ENCODE results near the gene TLX2.
"Not testable (repeated sequence)": the region's sequence is repeated elsewhere in the genome, so short reads cannot be mapped to it uniquely, and the experiment has no call there.

TLX2 gene

GRCh38 chr2:74514368-74515270 is at the start of gene TLX2:
TLX2 (plus strand) TSS chr2:74514450; CDS start chr2:74514807, 357 bp downstream.
- DNase-seq (ENCODE audit: low read depth in 2 of 2): no peak

GRCh38 chr2:74470742-74471141 is 43.5 kb upstream of the TLX2 start:
- not testable (repeated sequence) for DNase-seq (ENCODE audit: low read depth in 2 of 2)

DNA sequence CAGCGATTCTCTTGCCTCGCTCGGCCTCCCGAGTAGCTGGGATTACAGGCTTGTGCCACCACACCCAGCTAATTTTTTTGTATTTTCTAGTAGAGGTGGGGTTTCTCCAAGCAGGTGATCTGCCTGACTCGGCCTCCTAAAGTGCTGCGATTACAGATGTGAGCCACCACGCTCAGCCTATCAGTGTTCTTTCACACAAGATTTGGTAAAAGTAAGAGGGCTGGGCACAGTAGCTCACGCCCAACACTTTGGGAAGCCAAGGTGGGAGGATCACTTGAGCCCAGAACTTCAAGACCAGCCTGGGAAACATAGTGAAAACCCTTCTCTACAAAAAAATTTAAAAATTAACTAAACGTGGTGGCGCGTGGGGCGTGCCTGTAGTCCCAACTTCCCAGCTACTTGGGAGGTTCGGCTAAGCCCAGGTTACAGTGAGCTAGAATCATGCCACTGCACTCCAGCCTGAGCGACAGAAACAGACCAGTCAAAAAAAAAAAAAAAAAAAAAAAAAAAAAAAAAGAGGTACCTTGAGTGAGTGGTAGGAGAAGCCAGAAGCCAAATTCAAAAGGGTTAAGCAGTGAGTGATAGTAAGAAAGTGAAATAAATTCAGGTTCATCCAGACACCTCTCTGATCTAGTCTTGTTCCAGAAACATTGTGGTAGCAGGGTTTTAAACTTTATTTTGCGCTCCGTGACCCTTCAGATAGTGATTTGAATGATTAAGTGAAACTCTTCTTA is 42.8 kb upstream of the TLX2 start:
- no peak for DNase-seq (ENCODE audit: low read depth in 2 of 2)

DNA sequence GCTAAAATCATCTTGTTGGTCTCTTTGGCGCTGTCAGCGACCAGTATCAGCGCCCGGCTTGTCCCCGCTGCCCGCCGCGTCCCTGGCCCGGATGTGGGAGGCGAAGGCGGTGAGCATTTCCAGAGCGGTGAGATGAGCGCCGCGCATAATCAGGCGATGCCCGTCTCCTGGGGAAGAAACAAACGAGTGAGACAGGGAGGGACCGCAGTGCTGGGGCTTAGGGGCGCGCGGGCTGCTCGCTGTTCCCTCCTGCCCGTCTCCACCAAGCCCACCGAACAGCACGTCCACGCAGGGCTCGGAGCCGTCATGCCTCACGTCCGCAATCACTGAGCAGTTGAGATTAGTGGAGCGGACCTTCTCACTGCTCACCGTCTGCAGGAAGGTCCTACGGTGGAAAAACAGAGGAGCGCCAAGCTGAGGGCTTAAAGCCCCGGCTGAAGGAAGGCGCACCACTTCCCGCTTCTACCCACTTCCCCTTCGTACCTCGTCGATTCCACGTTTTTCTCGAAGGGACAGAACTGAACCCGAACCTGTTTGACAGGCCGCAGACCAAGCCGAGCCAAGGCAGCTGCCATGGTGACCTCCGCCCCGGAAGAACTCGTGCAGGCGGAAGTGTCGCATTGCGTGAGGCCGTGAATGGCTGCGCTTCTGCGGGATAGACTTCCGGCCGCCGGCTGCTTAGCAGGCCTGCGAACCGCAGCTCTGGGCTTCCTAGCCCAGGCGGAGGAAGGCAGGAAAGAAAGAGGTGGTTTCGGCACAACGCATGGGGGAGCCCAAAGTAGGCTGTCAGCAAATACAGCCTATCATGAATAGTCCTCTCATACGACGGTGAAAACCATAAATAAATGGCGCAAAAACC is 41.9 kb upstream of the TLX2 start, which contains the start of gene MRPL53:
Gene MRPL53, minus strand, starts transcription at position 595 of the 859 bp plus-strand sequence. Its CDS starts 20 bp downstream, at position 575.
- peak; percentile 89 to 91 for DNase-seq (ENCODE audit: low read depth in 2 of 2)

- DNase-seq (ENCODE audit: low read depth in 2 of 2): no peak
These were observed 41.3 kb upstream of the TLX2 start for GRCh38 chr2:74472945-74473258.

DNA sequence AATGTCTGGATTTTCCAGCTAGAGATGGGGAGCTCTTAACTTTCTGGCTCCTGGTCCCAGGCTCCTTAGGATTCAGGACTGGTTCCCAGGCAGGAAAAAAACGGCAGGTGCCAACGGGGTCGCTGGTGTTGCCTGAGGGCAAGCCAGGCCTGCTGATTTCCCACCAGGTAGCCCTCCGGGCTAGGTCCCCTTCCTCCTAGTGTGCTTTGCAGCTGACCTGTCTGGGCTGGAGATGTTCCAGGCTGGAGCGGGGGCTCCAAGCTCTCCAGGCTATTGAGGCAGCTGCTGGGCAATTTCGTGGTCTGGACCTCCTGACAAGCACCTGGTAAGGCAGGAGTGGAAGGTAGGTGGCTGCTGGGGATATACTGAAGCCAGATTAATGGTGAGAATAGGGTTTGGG is 39.8 kb upstream of the TLX2 start:
- DNase-seq (ENCODE audit: low read depth in 2 of 2): no peak

GRCh38 chr2:74474899-74475298 is 39.4 kb upstream of the TLX2 start:
- no peak for DNase-seq (ENCODE audit: low read depth in 2 of 2)

- DNase-seq (ENCODE audit: low read depth in 2 of 2): no peak
These were observed 32.8 kb upstream of the TLX2 start for GRCh38 chr2:74481431-74481830.

DNA sequence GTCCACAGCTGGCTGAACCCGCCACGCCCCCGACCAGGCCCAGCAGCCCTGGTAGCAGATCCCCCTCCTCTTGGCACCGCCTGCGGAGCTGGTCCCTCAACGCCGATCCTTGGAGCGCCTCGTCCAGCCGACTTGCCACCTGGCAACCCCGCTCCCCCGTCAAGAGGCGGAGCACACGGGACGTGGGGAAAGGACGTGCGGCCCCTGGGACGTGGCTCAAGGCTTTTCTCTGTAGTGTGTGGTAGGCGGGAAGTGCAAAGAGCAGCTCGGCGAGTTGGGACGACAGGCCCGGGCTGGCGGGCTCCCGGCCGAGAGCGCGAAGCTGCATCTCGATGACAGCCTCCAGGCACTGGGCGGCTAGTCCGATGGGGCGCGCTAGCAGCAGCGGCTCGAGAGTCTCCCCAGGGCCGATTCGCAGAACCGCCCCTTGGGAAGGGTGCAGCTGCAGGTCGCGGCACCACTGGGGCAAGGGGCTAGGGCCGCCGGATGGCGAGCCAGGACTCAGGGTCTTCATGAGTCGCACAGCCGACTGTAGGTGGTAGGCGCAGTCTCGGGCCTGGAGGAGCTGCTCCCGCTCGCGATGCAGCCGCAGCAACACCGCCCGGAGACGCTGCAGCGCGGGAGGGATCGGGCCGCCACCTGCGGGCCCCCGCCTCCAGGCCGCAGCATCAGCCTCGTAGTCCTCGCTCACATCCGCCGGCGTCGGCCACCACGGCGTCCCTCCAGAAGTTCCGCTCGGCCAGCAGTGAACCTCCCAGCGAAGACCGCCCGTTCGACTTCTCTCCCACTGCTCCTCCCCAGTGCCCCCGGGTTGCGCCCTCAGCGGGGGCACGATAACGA is 32.1 kb upstream of the TLX2 start:
- DNase-seq (ENCODE audit: low read depth in 2 of 2): no peak

DNA sequence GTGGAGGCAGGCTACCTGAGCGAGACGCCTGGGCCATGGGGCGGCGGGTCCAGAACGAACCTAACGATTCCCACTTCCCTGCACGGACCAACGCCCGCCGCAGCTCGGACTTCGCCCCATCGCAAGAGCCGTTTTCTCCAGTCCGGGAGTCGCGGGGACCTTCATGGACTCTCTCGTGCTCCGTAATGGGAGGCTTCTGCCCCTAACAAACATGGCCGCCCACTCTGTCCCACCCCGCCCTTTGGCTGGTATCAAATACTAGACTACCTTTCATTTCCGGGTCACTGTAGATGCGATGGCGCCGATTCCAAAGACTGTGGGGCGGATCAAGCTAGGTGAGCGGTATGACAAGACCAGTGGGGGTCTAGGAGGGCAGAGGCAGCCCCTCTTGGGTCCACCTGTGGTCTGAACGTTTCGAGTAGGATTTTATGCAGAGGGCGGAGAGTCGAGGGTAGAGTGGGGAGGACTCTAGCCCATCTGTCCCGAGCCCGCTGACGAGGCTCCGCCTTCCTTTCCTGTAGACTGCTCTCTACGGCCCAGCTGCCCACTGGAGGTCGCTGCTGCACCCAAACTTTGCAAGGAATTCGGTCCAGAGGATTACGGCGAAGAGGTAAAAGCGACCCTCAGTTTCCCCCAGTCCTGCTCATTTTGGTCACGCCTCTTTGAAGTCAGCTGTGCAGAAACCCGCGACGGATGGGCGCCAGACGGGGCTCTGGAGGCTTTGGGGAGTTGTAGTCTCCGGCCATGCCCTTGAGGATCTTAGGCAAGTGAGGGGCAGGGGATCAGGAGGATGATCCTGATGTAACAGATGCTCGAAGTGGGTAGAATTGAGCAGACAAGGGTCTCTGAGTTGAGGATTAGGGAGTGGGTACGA is 31.2 kb upstream of the TLX2 start, which contains the start of the genes CCDC142 and TTC31:
Gene CCDC142, minus strand, starts transcription at position 198 of the 874 bp plus-strand sequence. Its CDS starts 161 bp downstream, at position 37.
Gene TTC31, plus strand, starts transcription at position 281 of the 874 bp plus-strand sequence. Its CDS starts 15 bp downstream, at position 296.
- peak; percentile 85 to 90 for DNase-seq (ENCODE audit: low read depth in 2 of 2)

- not testable (repeated sequence) for DNase-seq (ENCODE audit: low read depth in 2 of 2)
These were observed 30.5 kb upstream of the TLX2 start for GRCh38 chr2:74483675-74484164.

GRCh38 chr2:74486141-74486540 is 28.1 kb upstream of the TLX2 start:
- no peak for DNase-seq (ENCODE audit: low read depth in 2 of 2)

DNA sequence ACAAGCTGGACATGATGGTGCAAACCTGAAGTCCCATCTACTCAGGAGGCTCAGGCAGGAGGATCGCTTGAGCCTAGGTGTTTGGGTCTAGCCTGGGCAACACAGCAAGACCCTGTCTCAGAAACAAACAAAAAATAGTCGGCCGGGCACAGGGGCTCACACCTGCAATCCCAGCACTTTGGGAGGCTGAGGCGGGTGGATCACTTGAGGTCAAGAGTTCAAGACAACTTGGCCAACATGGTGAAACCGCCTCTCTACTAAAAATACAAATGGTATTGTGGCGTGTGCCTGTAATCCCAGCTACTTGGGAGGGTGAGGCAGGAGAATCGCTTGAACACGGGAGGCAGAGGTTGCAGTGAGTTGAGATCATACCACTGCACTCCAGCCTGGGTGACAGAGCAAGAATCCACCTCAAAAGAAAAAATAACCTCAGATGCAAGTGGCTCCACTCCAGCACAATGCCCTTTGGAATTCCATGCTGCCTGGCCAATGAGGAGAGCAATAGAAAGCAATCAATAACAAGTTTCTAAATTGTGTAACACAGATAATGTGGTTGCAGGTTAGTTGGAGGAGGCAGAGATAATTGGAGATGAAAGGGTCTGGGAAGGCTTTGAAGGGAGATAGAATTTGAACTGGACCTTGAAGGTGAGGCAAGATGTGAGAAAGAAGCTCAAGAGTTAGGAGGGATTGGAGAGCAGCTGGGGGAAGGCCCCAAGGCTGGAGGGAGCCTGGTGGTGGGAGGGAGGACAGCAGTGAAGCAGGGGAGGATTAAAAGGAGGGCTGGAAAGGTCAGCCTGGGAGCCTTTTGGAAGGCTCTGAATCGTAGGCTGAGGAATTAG is 25.4 kb upstream of the TLX2 start:
- no peak for DNase-seq (ENCODE audit: low read depth in 2 of 2)

- DNase-seq (ENCODE audit: low read depth in 2 of 2): no peak
These were observed 24.3 kb upstream of the TLX2 start for GRCh38 chr2:74489906-74490305.

DNA sequence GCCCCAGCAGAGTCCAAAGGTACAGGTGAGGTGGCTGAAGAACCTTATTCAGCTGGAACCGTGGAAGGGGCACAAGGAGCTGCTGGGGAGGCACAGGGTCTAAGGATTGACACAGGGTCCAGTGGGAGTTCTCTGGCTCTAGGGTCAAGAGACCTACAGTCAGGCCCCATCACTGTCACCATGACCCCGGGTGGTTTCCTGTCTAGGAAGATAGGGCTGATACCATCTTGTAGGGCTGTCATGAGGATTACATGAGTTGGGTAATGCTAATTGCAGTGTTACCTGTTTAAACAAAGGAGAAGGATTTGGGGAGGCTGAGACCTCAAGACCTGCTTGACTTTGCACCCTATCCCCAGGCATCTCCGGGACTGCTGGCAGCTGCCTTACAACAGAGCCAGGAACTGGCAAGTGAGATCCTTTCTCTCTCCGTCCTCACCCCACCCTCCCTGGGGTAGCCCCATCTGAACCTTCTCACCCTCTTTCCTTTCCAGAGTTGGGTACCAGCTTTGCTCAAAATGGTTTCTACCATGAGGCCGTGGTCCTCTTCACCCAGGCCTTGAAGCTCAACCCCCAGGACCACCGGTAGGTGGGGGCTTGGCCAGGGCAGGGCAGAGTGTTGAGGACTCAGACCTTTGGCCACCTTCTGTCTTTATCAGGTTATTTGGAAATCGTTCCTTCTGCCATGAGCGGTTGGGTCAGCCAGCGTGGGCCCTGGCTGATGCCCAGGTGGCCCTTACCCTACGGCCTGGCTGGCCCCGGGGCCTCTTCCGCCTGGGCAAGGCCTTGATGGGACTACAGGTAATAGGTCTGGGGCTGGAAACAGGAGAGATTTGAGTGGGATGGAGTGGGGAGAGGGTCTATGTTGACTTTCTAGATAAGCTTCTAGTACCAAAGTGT is 22.4 kb upstream of the TLX2 start:
- no peak for DNase-seq (ENCODE audit: low read depth in 2 of 2)

GRCh38 chr2:74493546-74493945 is 20.7 kb upstream of the TLX2 start:
- no peak for DNase-seq (ENCODE audit: low read depth in 2 of 2)

GRCh38 chr2:74495440-74495839 is 18.8 kb upstream of the TLX2 start:
- DNase-seq (ENCODE audit: low read depth in 2 of 2): no peak

Data from activated CD8-positive, alpha-beta memory T cell treated with anti-CD3 and anti-CD28 coated beads for 4 hours (primary cell).